Colonic mucosa (tissue), 4 donors: ENCODE data around the gene TNIP3. TPM values are rescaled to one million over a fixed set of nuclear protein-coding genes. Genes with fewer than 3 reads are reported as not detected.
A peak's percentile ranks its signal among the peaks of the same experiment; 100 is the strongest.
"Not testable (repeated sequence)": the region's sequence is repeated elsewhere in the genome, so short reads cannot be mapped to it uniquely, and the experiment has no call there.

Experiments
- DNase-seq: peaks from one replicate; pipeline ENCODE4 v3.0.0-alpha.2; 2020
- H3K27ac ChIP-seq: fragments of 200-600 bp; one replicate; pipeline ENCODE4 v1.8.0; 2021
- H3K27me3 ChIP-seq: fragments of 200-600 bp; one replicate; pipeline ENCODE4 v1.8.0; 2021
- H3K36me3 ChIP-seq: fragments of 200-600 bp; one replicate; pipeline ENCODE4 v1.8.0; 2021
- H3K4me1 ChIP-seq: fragments of 200-600 bp; one replicate; pipeline ENCODE4 v1.8.0; 2021; ENCODE audit warnings: mild to moderate bottlenecking
- H3K4me3 ChIP-seq: fragments of 200-600 bp; one replicate; pipeline ENCODE4 v1.8.0; 2021
- H3K9ac ChIP-seq, 2 donors: one replicate each; pipeline ENCODE4 v1.7.0; 2013; ENCODE audit warnings: control low read depth in 2 of 2, low read depth in 2 of 2, low read length in 2 of 2
- H3K9me3 ChIP-seq: fragments of 200-600 bp; one replicate; pipeline ENCODE4 v1.8.0; 2021
- CTCF ChIP-seq: fragments of 200-600 bp; IDR thresholded peaks from one replicate; pipeline ENCODE4 v1.8.0; 2022; ENCODE audit warnings: antibody characterized with exemption, mild to moderate bottlenecking
- intact Hi-C: fragments of 100-400 bp; cut with DNase I; formaldehyde crosslinking; loops from one replicate; pipeline ENCODE4 v1.14.1; 2022
- total RNA-seq, 2 donors: library from RNA; stranded (reverse); fragmentation: NEBNext Ultra II Directional in 1 of 2; extraction: Animal tissue kit (Norgen Biotek cat#: 25700) in 1 of 2; gene quantifications; one replicate each; pipeline ENCODE4 v1.2.1, GENCODE V29; 2021
- donor health status: healthy.
- donor health status: DM: no; HTN: no; CAD: no.
- donor health status: DM: no; HTN: no; CAD: no.

Gene TNIP3
- total RNA-seq, result 1 to 10 TPM in 1 of 2 donors, under 1 TPM in 1; 0.40 to 1.2 TPM

GRCh38 chr4:121164291-121164690 is at the start of gene TNIP3:
Gene TNIP3, minus strand, starts transcription at chr4:121164321. Its CDS starts 196 bp downstream, at chr4:121164125.
- no peaks in the 10 kb centered on the region for H3K36me3 ChIP-seq
- intact Hi-C loops, result no loop called here
- peak within 1 kb of the TSS; percentile 37 for H3K27ac ChIP-seq
- DNase-seq, result peak; percentile 33
- no peaks in the 10 kb centered on the region for H3K27me3 ChIP-seq
- H3K9me3 ChIP-seq, result no peaks in the 10 kb centered on the region
- no peaks in the 10 kb centered on the region for H3K4me1 ChIP-seq
- H3K4me3 ChIP-seq, result no peak within 1 kb of the TSS
- H3K9ac ChIP-seq, result no peak within 1 kb of the TSS
- TF ChIP-seq CTCF, result no peak

- no peak overlapping the region for H3K4me3 ChIP-seq
- no peaks in the 10 kb centered on the region for H3K27me3 ChIP-seq
- H3K9ac ChIP-seq, result no peak overlapping the region
- H3K4me1 ChIP-seq, result no peaks in the 10 kb centered on the region
- DNase-seq, result no peak
- H3K36me3 ChIP-seq, result no peaks in the 10 kb centered on the region
- no peak for TF ChIP-seq CTCF
- H3K9me3 ChIP-seq, result no peaks in the 10 kb centered on the region
- intact Hi-C loops, result no loop called here
- H3K27ac ChIP-seq, result no peak overlapping the region
Observed at GRCh38 chr4:121212806-121213205, 48.7 kb upstream of the TNIP3 start.

GRCh38 chr4:121209171-121209570 is 45.0 kb upstream of the TNIP3 start:
- no peak overlapping the region for H3K4me3 ChIP-seq
- no peaks in the 10 kb centered on the region for H3K9me3 ChIP-seq
- H3K27ac ChIP-seq, result no peak overlapping the region
- intact Hi-C loops, result no loop called here
- no peak overlapping the region for H3K9ac ChIP-seq
- no peaks in the 10 kb centered on the region for H3K4me1 ChIP-seq
- no peaks in the 10 kb centered on the region for H3K27me3 ChIP-seq
- H3K36me3 ChIP-seq, result no peaks in the 10 kb centered on the region
- DNase-seq, result no peak
- TF ChIP-seq CTCF, result no peak

GRCh38 chr4:121208244-121209007 is 44.3 kb upstream of the TNIP3 start:
- Histone ChIP-seq H3K4me1 (no peaks in the 10 kb centered on the region), H3K27ac (no peak overlapping the region), H3K9me3 (no peaks in the 10 kb centered on the region), H3K36me3 (no peaks in the 10 kb centered on the region), H3K9ac (no peak overlapping the region), H3K4me3 (no peak overlapping the region), H3K27me3 (no peaks in the 10 kb centered on the region)
- intact Hi-C loops, result no loop called here
- no peak for TF ChIP-seq CTCF
- DNase-seq, result no peak

- DNase-seq, H3K27ac ChIP-seq, H3K4me3 ChIP-seq, H3K9me3 ChIP-seq, H3K36me3 ChIP-seq, H3K9ac ChIP-seq, intact Hi-C loops, H3K4me1 ChIP-seq, H3K27me3 ChIP-seq: not testable (repeated sequence)
Observed at GRCh38 chr4:121205777-121206176, 41.7 kb upstream of the TNIP3 start.

GRCh38 chr4:121200795-121201472 is 36.8 kb upstream of the TNIP3 start:
- Histone ChIP-seq H3K4me3 (no peak overlapping the region), H3K27ac (no peak overlapping the region), H3K9me3 (no peaks in the 10 kb centered on the region), H3K27me3 (no peaks in the 10 kb centered on the region), H3K36me3 (no peaks in the 10 kb centered on the region), H3K4me1 (no peaks in the 10 kb centered on the region), H3K9ac (no peak overlapping the region)
- intact Hi-C loops, result no loop called here
- TF ChIP-seq CTCF, result no peak
- DNase-seq, result no peak
